Activated CD8-positive, alpha-beta T cell treated with anti-CD3 and anti-CD28 coated beads for 36 hours (primary cell): ENCODE data around the gene APPL2. TPM values are rescaled to one million over a fixed set of nuclear protein-coding genes. Genes with fewer than 3 reads are reported as not detected.

ENCODE experiments used
- ATAC-seq: fragments of 200-7000 bp; cut with Tn5 transposase; one replicate; pipeline ENCODE4 v1.10.0; 2021; ENCODE audit warnings: mild to moderate bottlenecking, moderate library complexity
- CTCF ChIA-PET: fragments of 350-600 bp; sonication (Branson Sonifier 250); formaldehyde crosslinking; loops from one replicate; lab custom pipeline; 2021; ENCODE audit warnings: antibody characterized with exemption; lab: Charles Lee
- POLR2A ChIA-PET: fragments of 350-600 bp; sonication (Branson Sonifier 250); formaldehyde crosslinking; loops from one replicate; lab custom pipeline; 2021; ENCODE audit warnings: antibody characterized with exemption; lab: Charles Lee
- DNase-seq: peaks from one replicate; pipeline ENCODE4 v3.0.0-alpha.2; 2020
- H3K27ac Mint-ChIP-seq: one replicate; pipeline ENCODE4 v1.8.0; 2021; ENCODE audit warnings: mild to moderate bottlenecking, mixed read lengths
- H3K27me3 Mint-ChIP-seq: one replicate; pipeline ENCODE4 v1.8.0; 2021; ENCODE audit warnings: mixed read lengths
- H3K36me3 Mint-ChIP-seq: one replicate; pipeline ENCODE4 v1.8.0; 2021; ENCODE audit warnings: low read depth, mixed read lengths
- H3K4me1 Mint-ChIP-seq: one replicate; pipeline ENCODE4 v1.8.0; 2021; ENCODE audit warnings: low read depth, mixed read lengths
- H3K4me3 Mint-ChIP-seq: one replicate; pipeline ENCODE4 v1.8.0; 2021; ENCODE audit warnings: mild to moderate bottlenecking, moderate library complexity, mixed read lengths
- H3K9me3 Mint-ChIP-seq: one replicate; pipeline ENCODE4 v1.8.0; 2021; ENCODE audit warnings: mixed read lengths
- intact Hi-C: fragments of 100-400 bp; cut with micrococcal nuclease; formaldehyde crosslinking; loops from one replicate; pipeline ENCODE4 v1.10.0; 2022
- total RNA-seq, 2 experiments: library from RNA; stranded (reverse); gene quantifications; one replicate each; pipeline ENCODE4 v1.2.3, GENCODE V29; 2021
- TF ChIP-seq, protein P1 (sequence below): fragments of 200-600 bp; IDR thresholded peaks from one replicate; pipeline ENCODE4 v1.8.0; 2022; ENCODE audit warnings: antibody characterized with exemption, mild to moderate bottlenecking

Gene APPL2
- total RNA-seq, 2 experiments from 2014 or later = 14.5 to 15.8 TPM

DNA sequence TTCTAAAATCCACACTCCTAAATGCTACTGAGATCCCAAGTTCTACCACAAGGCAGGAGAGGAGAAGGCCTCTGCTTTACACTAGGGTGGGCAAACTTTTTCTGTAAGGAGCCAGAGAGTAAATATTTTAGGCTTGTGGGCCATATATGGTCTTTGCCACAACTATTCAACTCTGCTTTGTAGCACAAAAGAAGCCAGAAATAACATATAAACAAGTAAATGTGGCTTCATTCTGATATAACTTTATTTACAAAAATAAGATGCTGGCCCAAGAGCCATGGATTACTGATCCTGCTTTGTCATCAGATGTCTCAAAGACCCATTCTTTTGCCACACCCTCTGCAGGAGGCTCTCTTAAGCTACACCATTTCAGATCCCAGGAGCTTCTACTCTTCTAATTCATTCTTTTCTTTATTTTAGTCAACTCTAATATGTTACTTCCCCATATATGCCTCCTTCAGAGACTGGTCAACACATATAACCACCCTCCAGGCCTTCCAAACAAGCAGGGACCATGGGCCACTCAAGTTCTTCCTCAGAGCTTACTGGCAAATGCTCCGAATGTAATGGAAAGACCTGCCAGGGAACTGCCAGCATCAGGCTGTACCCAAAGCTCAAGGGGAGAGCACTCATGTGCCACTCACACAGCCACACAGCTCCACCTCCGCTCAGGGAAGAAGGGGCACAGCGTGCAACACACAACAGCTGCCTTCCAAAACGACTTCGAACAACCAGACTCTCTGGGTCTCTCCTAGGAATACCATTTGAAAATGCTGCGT, 15.6 kb downstream of the APPL2 start:
- TF ChIP-seq, protein P1, sequence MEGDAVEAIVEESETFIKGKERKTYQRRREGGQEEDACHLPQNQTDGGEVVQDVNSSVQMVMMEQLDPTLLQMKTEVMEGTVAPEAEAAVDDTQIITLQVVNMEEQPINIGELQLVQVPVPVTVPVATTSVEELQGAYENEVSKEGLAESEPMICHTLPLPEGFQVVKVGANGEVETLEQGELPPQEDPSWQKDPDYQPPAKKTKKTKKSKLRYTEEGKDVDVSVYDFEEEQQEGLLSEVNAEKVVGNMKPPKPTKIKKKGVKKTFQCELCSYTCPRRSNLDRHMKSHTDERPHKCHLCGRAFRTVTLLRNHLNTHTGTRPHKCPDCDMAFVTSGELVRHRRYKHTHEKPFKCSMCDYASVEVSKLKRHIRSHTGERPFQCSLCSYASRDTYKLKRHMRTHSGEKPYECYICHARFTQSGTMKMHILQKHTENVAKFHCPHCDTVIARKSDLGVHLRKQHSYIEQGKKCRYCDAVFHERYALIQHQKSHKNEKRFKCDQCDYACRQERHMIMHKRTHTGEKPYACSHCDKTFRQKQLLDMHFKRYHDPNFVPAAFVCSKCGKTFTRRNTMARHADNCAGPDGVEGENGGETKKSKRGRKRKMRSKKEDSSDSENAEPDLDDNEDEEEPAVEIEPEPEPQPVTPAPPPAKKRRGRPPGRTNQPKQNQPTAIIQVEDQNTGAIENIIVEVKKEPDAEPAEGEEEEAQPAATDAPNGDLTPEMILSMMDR = no peak
- ChIA-PET CTCF (interaction anchor here (1.4 kb wide), 1 partner anchor 163 kb away, joined by 3 read pairs; no protein-coding TSS in a partner anchor), POLR2A (interaction anchor here (0.6 kb wide), 1 partner anchor 1781 kb away, joined by 4 read pairs; no protein-coding TSS in a partner anchor)
- H3K27me3 Mint-ChIP-seq = no peaks in the 10 kb centered on the region
- ATAC-seq (no peak), DNase-seq (no peak)
- no peaks in the 10 kb centered on the region for H3K9me3 Mint-ChIP-seq
- H3K4me1 Mint-ChIP-seq = peaks cover 10% of the 10 kb centered on the region
- intact Hi-C loops = no loop called here
- H3K4me3 Mint-ChIP-seq = no peak overlapping the region
- H3K36me3 Mint-ChIP-seq = peaks cover 9% of the 10 kb centered on the region
- no peak overlapping the region for H3K27ac Mint-ChIP-seq

DNA sequence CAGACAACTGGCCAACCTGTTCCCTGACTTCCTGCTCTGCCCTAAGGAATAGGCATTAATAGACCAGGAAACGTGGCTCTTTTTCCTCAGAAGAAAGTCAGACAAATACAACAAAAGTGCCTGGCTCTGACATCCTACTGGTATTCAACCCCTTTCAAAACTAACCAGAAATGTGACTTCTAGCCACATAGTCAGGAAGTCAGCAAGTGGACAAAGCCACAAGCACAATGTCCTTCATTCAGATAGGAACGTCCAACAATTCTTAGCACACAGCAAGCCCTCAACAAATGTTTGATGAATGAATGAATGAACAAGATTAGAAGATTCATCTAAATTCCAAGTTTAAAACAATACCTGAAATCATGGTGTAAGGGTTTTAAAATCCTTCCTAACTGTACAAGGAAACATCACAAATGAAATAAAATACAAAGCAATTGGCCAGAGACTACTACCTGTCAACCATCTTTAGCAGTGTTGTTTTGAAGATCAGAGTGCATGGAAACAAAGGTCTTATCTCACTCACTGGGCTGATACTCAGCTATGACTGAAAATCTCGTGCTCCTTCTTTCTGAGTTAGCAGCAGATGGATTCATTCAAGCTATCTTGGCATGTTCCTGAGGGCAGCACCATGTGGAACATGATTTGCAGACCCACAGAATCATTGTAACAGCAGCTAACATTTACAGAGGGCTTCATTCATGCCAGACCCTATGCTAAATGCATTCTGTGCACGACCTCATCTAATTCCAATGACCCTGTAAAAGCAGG, 16.5 kb downstream of the APPL2 start:
- H3K27ac Mint-ChIP-seq = no peak overlapping the region
- H3K4me3 Mint-ChIP-seq = no peak overlapping the region
- intact Hi-C loops = no loop called here
- no peaks in the 10 kb centered on the region for H3K9me3 Mint-ChIP-seq
- DNase-seq (no peak), ATAC-seq (no peak)
- ChIA-PET POLR2A (no interaction called here), CTCF (no interaction called here)
- peaks cover 2% of the 10 kb centered on the region for H3K4me1 Mint-ChIP-seq
- H3K27me3 Mint-ChIP-seq = no peaks in the 10 kb centered on the region
- peaks cover 9% of the 10 kb centered on the region for H3K36me3 Mint-ChIP-seq
- TF ChIP-seq, protein P1 = no peak

DNA sequence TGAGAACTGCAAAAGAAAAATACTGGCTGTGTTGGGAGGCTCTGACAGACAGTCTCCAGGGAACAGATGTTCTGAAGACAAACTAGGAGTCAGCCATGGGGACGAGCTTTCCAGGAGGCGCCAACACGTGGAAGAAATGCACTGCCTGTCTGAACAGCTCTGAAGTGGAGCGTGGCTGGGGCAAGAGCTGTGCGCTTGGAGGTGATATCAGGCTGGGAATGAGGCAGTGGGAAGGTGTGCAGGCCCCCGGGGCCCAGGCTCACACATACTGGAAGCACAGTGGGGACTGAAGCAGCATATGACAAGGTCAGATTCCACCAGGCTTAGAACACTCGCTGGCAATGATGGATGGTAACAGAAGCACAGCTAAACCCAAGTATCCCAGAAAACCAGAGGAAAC, 17.5 kb downstream of the APPL2 start:
- ATAC-seq (no peak), DNase-seq (no peak)
- TF ChIP-seq, protein P1 = no peak
- Mint-ChIP-seq H3K9me3 (no peaks in the 10 kb centered on the region), H3K27ac (no peak overlapping the region), H3K4me3 (no peak overlapping the region), H3K27me3 (no peaks in the 10 kb centered on the region), H3K36me3 (peaks cover 12% of the 10 kb centered on the region), H3K4me1 (peaks cover 2% of the 10 kb centered on the region)
- CTCF ChIA-PET = no interaction called here
- intact Hi-C loops = no loop called here
- POLR2A ChIA-PET = interaction anchor here (0.6 kb wide), 1 partner anchor 25 kb away, joined by 3 read pairs; no protein-coding TSS in a partner anchor

DNA sequence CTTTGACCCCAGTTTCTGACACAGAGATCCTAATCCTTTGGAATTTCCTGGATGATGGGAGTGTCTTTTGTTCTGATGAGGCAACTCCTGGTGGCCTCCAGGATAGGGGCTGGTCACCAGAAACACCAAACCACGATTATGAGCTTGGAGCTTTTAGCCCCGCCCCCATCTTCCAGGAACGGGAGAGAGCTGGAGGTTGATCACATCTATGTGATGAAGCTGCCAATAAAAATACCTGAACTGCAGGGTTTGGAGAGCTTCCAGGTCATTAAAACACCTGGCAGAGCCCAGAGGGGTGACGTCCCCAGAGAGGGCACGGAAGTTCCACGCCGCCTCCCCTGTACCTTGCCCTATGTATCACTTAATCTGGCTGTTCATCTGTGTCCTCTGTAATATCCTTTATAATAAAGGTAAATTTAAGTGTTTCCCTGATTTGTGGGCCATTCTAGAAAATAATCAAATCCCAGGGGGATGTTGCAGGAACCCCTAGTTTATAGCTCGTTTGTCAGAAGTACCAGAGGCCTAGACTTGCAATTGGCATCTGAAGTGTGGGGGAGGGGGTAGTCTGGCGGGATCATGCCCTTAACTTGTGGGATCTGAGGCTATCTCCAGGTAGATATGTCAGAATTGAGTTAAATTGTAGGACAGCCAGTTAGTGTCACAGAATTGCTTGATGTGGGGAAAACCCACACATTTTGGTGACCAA, 21.2 kb downstream of the APPL2 start:
- Mint-ChIP-seq H3K4me1 (no peaks in the 10 kb centered on the region), H3K27me3 (no peaks in the 10 kb centered on the region), H3K4me3 (no peak overlapping the region), H3K27ac (no peak overlapping the region), H3K9me3 (no peaks in the 10 kb centered on the region), H3K36me3 (peaks cover 12% of the 10 kb centered on the region)
- POLR2A ChIA-PET = interaction anchor here (1.0 kb wide), 1 partner anchor 10 kb away, joined by 3 read pairs; no protein-coding TSS in a partner anchor
- no peak for DNase-seq
- intact Hi-C loops = no loop called here
- TF ChIP-seq, protein P1 = no peak
- ATAC-seq = no peak
- CTCF ChIA-PET = interaction anchor here (0.6 kb wide), 1 partner anchor 47 kb away, joined by 3 read pairs; no protein-coding TSS in a partner anchor
